Erythroblast (primary cell): ENCODE data around the gene MRPL12.

ENCODE experiments used
- GATA1 ChIP-seq: IDR thresholded peaks from 2 replicates; pipeline ENCODE4 v1.6.1; 2011; ENCODE audit warnings: low read depth, mild to moderate bottlenecking, control low read depth, low read length, moderate library complexity
- POLR2A ChIP-seq: IDR thresholded peaks from 2 replicates; pipeline ENCODE4 v1.6.1; 2011; ENCODE audit warnings: mild to moderate bottlenecking, low read length

GRCh38 chr17:81656118-81656743 lies 46.9 kb upstream of the MRPL12 start, which contains the start of gene PDE6G:
- no peak for TF ChIP-seq POLR2A
- TF ChIP-seq GATA1: no peak
